ENCODE measurements around the gene CTXN3.

DNA sequence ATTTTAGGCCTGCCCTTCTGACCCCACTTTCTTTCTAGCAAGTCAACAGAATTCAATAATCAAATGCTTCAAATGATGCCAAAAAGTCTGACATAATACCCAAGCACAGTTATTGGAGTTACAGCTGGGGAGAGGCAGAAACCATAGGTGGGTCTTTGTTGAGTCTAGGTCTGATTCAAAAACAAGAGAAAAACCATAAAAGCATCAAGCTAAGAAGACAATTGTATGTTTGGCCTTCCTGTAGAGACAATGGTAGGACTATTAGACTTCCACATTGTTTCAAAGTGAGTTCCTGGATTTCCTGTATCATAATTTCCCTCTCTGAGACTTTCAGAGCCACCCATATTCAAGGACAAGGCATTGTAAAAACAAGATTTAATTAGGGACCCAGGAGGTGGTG lies 37.5 kb downstream of the CTXN3 start:
- no peak for TF ChIP-seq POLR2A (IDR thresholded peaks at IDR 0.05)
- TF ChIP-seq, protein P1, sequence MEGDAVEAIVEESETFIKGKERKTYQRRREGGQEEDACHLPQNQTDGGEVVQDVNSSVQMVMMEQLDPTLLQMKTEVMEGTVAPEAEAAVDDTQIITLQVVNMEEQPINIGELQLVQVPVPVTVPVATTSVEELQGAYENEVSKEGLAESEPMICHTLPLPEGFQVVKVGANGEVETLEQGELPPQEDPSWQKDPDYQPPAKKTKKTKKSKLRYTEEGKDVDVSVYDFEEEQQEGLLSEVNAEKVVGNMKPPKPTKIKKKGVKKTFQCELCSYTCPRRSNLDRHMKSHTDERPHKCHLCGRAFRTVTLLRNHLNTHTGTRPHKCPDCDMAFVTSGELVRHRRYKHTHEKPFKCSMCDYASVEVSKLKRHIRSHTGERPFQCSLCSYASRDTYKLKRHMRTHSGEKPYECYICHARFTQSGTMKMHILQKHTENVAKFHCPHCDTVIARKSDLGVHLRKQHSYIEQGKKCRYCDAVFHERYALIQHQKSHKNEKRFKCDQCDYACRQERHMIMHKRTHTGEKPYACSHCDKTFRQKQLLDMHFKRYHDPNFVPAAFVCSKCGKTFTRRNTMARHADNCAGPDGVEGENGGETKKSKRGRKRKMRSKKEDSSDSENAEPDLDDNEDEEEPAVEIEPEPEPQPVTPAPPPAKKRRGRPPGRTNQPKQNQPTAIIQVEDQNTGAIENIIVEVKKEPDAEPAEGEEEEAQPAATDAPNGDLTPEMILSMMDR (IDR thresholded peaks at IDR 0.05) = no peak

Measured in prostate gland (tissue), 2 donors.